H1 (cell line): ENCODE measurements around the gene ELFN1. TPM values are rescaled to one million over a fixed set of nuclear protein-coding genes. Genes with fewer than 3 reads are reported as not detected.

Experiments used
- CTCF ChIA-PET: fragments of 300-600 bp; sonication (Branson Sonifier 250); formaldehyde crosslinking; loops from one replicate; lab custom pipeline; 2021; ENCODE audit not compliant: partially characterized antibody; lab: Charles Lee
- POLR2A ChIA-PET: fragments of 300-600 bp; sonication (Branson Sonifier 250); formaldehyde crosslinking; loops from one replicate; lab custom pipeline; 2021; ENCODE audit warnings: inconsistent platforms; ENCODE audit not compliant: partially characterized antibody; lab: Charles Lee
- DNase-seq, 2 experiments: peaks; one replicate each; pipeline versions ENCODE4 v3.0.0 to v3.0.0-alpha.2; 2010 to 2022; ENCODE audit warnings: low spot score in 2 of 2, low read depth in 1 of 2, mixed read lengths in 1 of 2
- FAIRE-seq: peaks from 2 replicates; lab custom pipeline; 2011; peaks lifted over from hg19 to GRCh38; lab: Jason Lieb, UNC
- H2AFZ ChIP-seq: 2 replicates; pipeline ENCODE4 v1.8.1; 2012; ENCODE audit warnings: low read length, inconsistent platforms
- H2AK5ac ChIP-seq: 2 replicates; pipeline ENCODE4 v1.6.1; 2013; ENCODE audit warnings: low read depth, low read length
- H2BK120ac ChIP-seq: replicated peaks from 2 replicates; pipeline ENCODE3; 2013; ENCODE audit warnings: low read depth, low read length, inconsistent platforms
- H2BK12ac ChIP-seq: 2 replicates; pipeline ENCODE4 v1.6.1; 2013; ENCODE audit warnings: low read depth, low read length
- H2BK15ac ChIP-seq: 2 replicates; pipeline ENCODE4 v1.6.1; 2013; ENCODE audit warnings: low read length
- H2BK20ac ChIP-seq: 2 replicates; pipeline ENCODE4 v1.6.1; 2013; ENCODE audit warnings: low read length
- H2BK5ac ChIP-seq: 2 replicates; pipeline ENCODE4 v1.6.1; 2013; ENCODE audit warnings: low read depth, low read length
- H3K14ac ChIP-seq: 2 replicates; pipeline ENCODE4 v1.6.1; 2013; ENCODE audit warnings: inconsistent platforms; ENCODE audit not compliant: insufficient read length
- H3K18ac ChIP-seq: 2 replicates; pipeline ENCODE4 v1.6.1; 2013; ENCODE audit warnings: low read length; ENCODE audit errors: extremely low read depth
- H3K23ac ChIP-seq: 2 replicates; pipeline ENCODE4 v1.6.1; 2013; ENCODE audit warnings: inconsistent platforms; ENCODE audit not compliant: insufficient read length
- H3K23me2 ChIP-seq: 2 replicates; pipeline ENCODE4 v1.6.1; 2013; ENCODE audit warnings: low read depth, low read length
- H3K27ac ChIP-seq: 2 replicates; pipeline ENCODE4 v1.6.1; 2011; ENCODE audit warnings: low read depth, low read length, inconsistent platforms
- H3K27me3 ChIP-seq, 4 experiments: replicated peaks in 1 of 4; 1 replicate in 1 of 4; 2 replicates in 3 of 4; pipeline versions ENCODE4 v1.6.1 to v1.8.1; 2011 to 2013; ENCODE audit warnings: low read length in 3 of 4, mild to moderate bottlenecking in 3 of 4, inconsistent platforms in 2 of 4, mixed read lengths in 2 of 4, moderate library complexity in 1 of 4; ENCODE audit not compliant: control insufficient read depth in 3 of 4, insufficient read depth in 3 of 4; ENCODE audit errors: extremely low read depth in 1 of 4
- H3K36me3 ChIP-seq, 4 experiments: 2 replicates each; pipeline versions ENCODE4 v1.6.1 to v1.8.1; 2011 to 2013; ENCODE audit warnings: mild to moderate bottlenecking in 4 of 4, low read length in 3 of 4, moderate library complexity in 2 of 4, control low read depth in 1 of 4, inconsistent platforms in 1 of 4; ENCODE audit not compliant: insufficient read depth in 4 of 4, control insufficient read depth in 2 of 4
- H3K4ac ChIP-seq: replicated peaks from 2 replicates; pipeline ENCODE3; 2013; ENCODE audit warnings: low read length, low read depth, mixed read lengths, inconsistent platforms; ENCODE audit not compliant: insufficient read length
- H3K4me1 ChIP-seq, 4 experiments: replicated peaks in 1 of 4; 1 replicate in 1 of 4; 2 replicates in 3 of 4; pipeline versions ENCODE4 v1.6.1 to v1.8.1; 2011 to 2013; ENCODE audit warnings: low read length in 3 of 4, inconsistent platforms in 2 of 4, mixed read lengths in 1 of 4; ENCODE audit not compliant: insufficient read depth in 4 of 4, control insufficient read depth in 3 of 4
- H3K4me2 ChIP-seq, 2 experiments: 2 replicates each; pipeline versions ENCODE4 v1.6.1 to v1.8.1; 2011 to 2013; ENCODE audit warnings: low read depth in 2 of 2, low read length in 2 of 2, control low read depth in 1 of 2, inconsistent platforms in 1 of 2, mild to moderate bottlenecking in 1 of 2; ENCODE audit not compliant: insufficient read depth in 1 of 2
- H3K4me3 ChIP-seq, 4 experiments: fragments of 200-600, 300-600 bp in 1 of 4; sonication (generic), shearing (Covaris generic), sonication (Bioruptor Twin) in 1 of 4; 2 replicates each; pipeline versions ENCODE4 v1.5.1 to v1.8.1; 2011 to 2016; ENCODE audit warnings: low read length in 4 of 4, low read depth in 3 of 4, control low read depth in 2 of 4, inconsistent platforms in 2 of 4, mild to moderate bottlenecking in 2 of 4, mixed read lengths in 1 of 4, moderate library complexity in 1 of 4; ENCODE audit not compliant: insufficient read depth in 2 of 4; ENCODE audit errors: extremely low read depth in 1 of 4
- H3K56ac ChIP-seq: replicated peaks from 2 replicates; pipeline ENCODE3; 2013; ENCODE audit warnings: low read depth, mild to moderate bottlenecking, mixed read lengths, low read length, inconsistent platforms; ENCODE audit not compliant: insufficient read length
- H3K79me1 ChIP-seq: 2 replicates; pipeline ENCODE4 v1.6.1; 2013; ENCODE audit warnings: low read depth, low read length, control low read depth
- H3K79me2 ChIP-seq, 2 experiments: 2 replicates each; pipeline versions ENCODE4 v1.6.1 to v1.8.1; 2012 to 2013; ENCODE audit warnings: low read length in 2 of 2, mild to moderate bottlenecking in 2 of 2, inconsistent platforms in 1 of 2; ENCODE audit not compliant: insufficient read depth in 2 of 2, control insufficient read depth in 1 of 2
- H3K9ac ChIP-seq, 4 experiments: replicated peaks in 1 of 4; 1 replicate in 1 of 4; 2 replicates in 3 of 4; pipeline versions ENCODE4 v1.6.1 to v1.8.1; 2011 to 2013; ENCODE audit warnings: low read depth in 3 of 4, low read length in 3 of 4, control low read depth in 2 of 4, mild to moderate bottlenecking in 2 of 4, moderate library complexity in 2 of 4, inconsistent platforms in 1 of 4; ENCODE audit errors: extremely low read depth in 1 of 4
- H3K9me3 ChIP-seq, 2 experiments: 2 replicates each; pipeline versions ENCODE4 v1.6.1 to v1.8.1; 2012 to 2013; ENCODE audit warnings: mild to moderate bottlenecking in 2 of 2, moderate library complexity in 2 of 2, control low read depth in 1 of 2, inconsistent platforms in 1 of 2, low read depth in 1 of 2, low read length in 1 of 2, mixed read lengths in 1 of 2; ENCODE audit not compliant: insufficient read depth in 2 of 2
- H4K20me1 ChIP-seq, 2 experiments: replicated peaks in 1 of 2; 2 replicates each; pipeline versions ENCODE3 to v1.8.1; 2011 to 2013; ENCODE audit warnings: inconsistent platforms in 2 of 2, low read length in 2 of 2, mild to moderate bottlenecking in 1 of 2; ENCODE audit not compliant: insufficient read depth in 2 of 2, control insufficient read depth in 1 of 2
- H4K5ac ChIP-seq: 2 replicates; pipeline ENCODE4 v1.6.1; 2013; ENCODE audit warnings: low read length, low read depth, mixed read lengths, inconsistent platforms; ENCODE audit not compliant: insufficient read length
- H4K8ac ChIP-seq: 2 replicates; pipeline ENCODE4 v1.8.0; 2013; ENCODE audit warnings: mild to moderate bottlenecking, moderate library complexity, low read length, inconsistent platforms; ENCODE audit not compliant: insufficient read depth; ENCODE audit errors: extremely low read depth
- H4K91ac ChIP-seq: replicated peaks from 2 replicates; pipeline ENCODE3; 2013; ENCODE audit warnings: low read length, mixed read lengths, inconsistent platforms; ENCODE audit not compliant: insufficient read length
- BCL11A ChIP-seq, 2 experiments: IDR thresholded peaks; one replicate each; pipeline ENCODE4 v1.6.1; 2011; ENCODE audit warnings: low read depth in 2 of 2, low read length in 2 of 2, mild to moderate bottlenecking in 2 of 2
- CBX8 ChIP-seq: fragments of 300-800, 300-1000 bp; sonication (generic); IDR thresholded peaks from 2 replicates; pipeline ENCODE4 v1.7.1; 2016; ENCODE audit warnings: low read depth, low read length, borderline replicate concordance
- CHD2 ChIP-seq: IDR thresholded peaks from 2 replicates; pipeline ENCODE4 v1.6.1; 2012; ENCODE audit warnings: low read length, improper control_type of control experiment
- CTBP2 ChIP-seq: IDR thresholded peaks from 2 replicates; pipeline ENCODE4 v1.7.0; 2011; ENCODE audit warnings: borderline replicate concordance, mild to moderate bottlenecking, moderate library complexity, mixed read lengths, low read length; ENCODE audit not compliant: insufficient read depth, insufficient read length
- POLR2A ChIP-seq, 2 experiments: IDR thresholded peaks; 1 replicate in 1 of 2; 2 replicates in 1 of 2; pipeline ENCODE4 v1.6.1; 2011; ENCODE audit warnings: low read depth in 2 of 2, low read length in 2 of 2, mild to moderate bottlenecking in 2 of 2; ENCODE audit errors: control extremely low read depth in 1 of 2
- RFX5 ChIP-seq: IDR thresholded peaks from 2 replicates; pipeline ENCODE4 v1.6.1; 2011; ENCODE audit warnings: low read depth, low read length, improper control_type of control experiment, borderline replicate concordance
- RXRA ChIP-seq: IDR thresholded peaks from 2 replicates; pipeline ENCODE4 v1.6.1; 2011; ENCODE audit warnings: low read depth, mild to moderate bottlenecking, low read length, moderate library complexity; ENCODE audit not compliant: insufficient read depth
- YY1 ChIP-seq: IDR thresholded peaks from 2 replicates; pipeline ENCODE4 v1.6.1; 2011; ENCODE audit warnings: low read depth, mild to moderate bottlenecking, low read length
- WGBS, 2 experiments: shearing (Covaris generic) in 1 of 2; methylation state at CpG; one replicate each; pipeline versions ENCODE4 v1.1.6 to v1.1.7; 2013 to 2015; ENCODE audit warnings: low lambda C conversion rate in 2 of 2, mixed read lengths in 2 of 2, inconsistent platforms in 1 of 2, low coverage in 1 of 2, missing lambda C conversion rate in 1 of 2; ENCODE audit not compliant: insufficient replicate concordance in 2 of 2, insufficient coverage in 1 of 2, insufficient read length in 1 of 2; ENCODE audit errors: extremely low coverage in 1 of 2, missing lambda C conversion rate in 1 of 2; 5-methylcytosine and 5-hydroxymethylcytosine counted together
- polyA plus RNA-seq, 7 experiments: library from polyadenylated mRNA; depleted of rRNA in 3 of 7; stranded (reverse) in 5 of 7; unstranded in 2 of 7; fragments of >200 nt in 5 of 7; fragments of 200-250 nt in 2 of 7; gene quantifications; 1 replicate in 5 of 7; 2 replicates in 1 of 7; 4 replicates in 1 of 7; pipeline versions ENCODE4 v1.2.1 to v1.2.3, GENCODE V29; 2011 to 2013; ENCODE audit warnings: missing spikeins in 2 of 7, mixed read lengths in 2 of 7
- total RNA-seq: library from RNA; stranded (reverse); fragmentation: NEBNext Ultra II Directional; extraction: Animal tissue kit (Norgen Biotek cat#: 25700); gene quantifications from 2 replicates; pipeline ENCODE4 v1.2.1, GENCODE V29; 2021
- TF ChIP-seq, protein P1 (sequence below), 3 experiments: IDR thresholded peaks; 1 replicate in 2 of 3; 2 replicates in 1 of 3; pipeline versions ENCODE4 v1.5.1 to v1.6.1; 2011; ENCODE audit warnings: low read length in 3 of 3, mild to moderate bottlenecking in 3 of 3, inconsistent platforms in 2 of 3, low read depth in 1 of 3, moderate library complexity in 1 of 3; ENCODE audit not compliant: insufficient read depth in 1 of 3; ENCODE audit errors: control extremely low read depth in 1 of 3
- TF ChIP-seq, protein P2 (sequence below): IDR thresholded peaks from 2 replicates; pipeline ENCODE4 v1.6.1; 2012; ENCODE audit warnings: inconsistent platforms

Gene ELFN1
- total and polyA plus RNA-seq, 2 of the 8 experiments (the other 6 are each of a cell fraction or from before 2014, with no cell fraction given): 2.0 to 4.5 TPM

DNA sequence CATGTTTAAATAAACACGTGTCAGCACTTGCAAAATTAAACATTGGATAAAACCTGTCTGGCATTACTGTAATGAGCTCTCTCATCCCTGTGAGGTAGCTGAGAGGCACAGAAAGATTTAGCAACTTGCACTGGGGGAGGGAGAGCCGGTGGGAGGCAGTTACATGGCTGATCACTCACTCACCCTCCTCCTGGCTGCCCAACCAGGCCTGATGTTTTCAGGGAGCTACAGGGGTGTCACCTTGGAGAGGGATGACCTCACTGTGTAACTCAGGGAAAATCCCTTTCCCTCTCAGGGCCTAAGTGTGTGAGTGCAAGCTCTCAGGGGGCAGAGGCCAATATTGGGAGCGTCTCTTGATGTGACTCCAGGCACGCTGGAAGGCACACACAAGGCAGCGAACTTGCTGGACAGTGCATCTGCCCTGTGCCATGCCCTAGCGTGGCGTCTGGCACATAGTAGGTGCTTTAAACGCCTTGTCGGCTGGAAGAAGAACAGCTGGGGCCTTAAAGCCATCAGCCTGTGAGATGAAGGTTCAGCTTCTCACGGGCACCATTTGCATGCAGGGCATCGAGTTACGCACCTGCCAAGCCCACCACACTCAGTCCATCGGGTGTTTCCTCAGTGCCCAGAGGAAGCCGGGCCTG, 51.1 kb downstream of the ELFN1 start:
- no peak overlapping the region for H3K23ac ChIP-seq
- H3K27me3 ChIP-seq: no peaks in the 10 kb centered on the region
- no peak overlapping the region for H2AFZ ChIP-seq
- H2BK5ac ChIP-seq: no peak overlapping the region
- H2BK15ac ChIP-seq: no peak overlapping the region
- no peak overlapping the region for H3K9ac ChIP-seq
- no peak overlapping the region for H2BK120ac ChIP-seq
- CTCF ChIA-PET: interaction anchor here (0.8 to 2.1 kb wide), 3 partner anchors 9 to 38 kb away, joined by 3 to 12 read pairs (median 8); no protein-coding TSS in a partner anchor
- no peaks in the 10 kb centered on the region for H4K20me1 ChIP-seq
- H3K79me2 ChIP-seq: no peaks in the 10 kb centered on the region
- H3K23me2 ChIP-seq: no peaks in the 10 kb centered on the region; the same call in 1 of the 2 replicates
- H3K4me2 ChIP-seq: no peak overlapping the region
- H4K91ac ChIP-seq: no peak overlapping the region
- H3K4me3 ChIP-seq: no peak overlapping the region
- no peak overlapping the region for H3K56ac ChIP-seq
- 76% methylated on average over 14 of the region's 14 CpGs; no CpG with 5 or more reads in 1 of the 2 experiments for WGBS, 2 experiments
- no peak overlapping the region for H3K4ac ChIP-seq
- H2BK20ac ChIP-seq: peak overlapping the region; percentile 61; the same call in 1 of the 2 replicates
- no peak overlapping the region for H4K5ac ChIP-seq
- FAIRE-seq: no peak
- POLR2A ChIA-PET: no interaction called here
- H3K36me3 ChIP-seq: no peaks in the 10 kb centered on the region
- H3K27ac ChIP-seq: no peak overlapping the region
- no peaks in the 10 kb centered on the region; a peak in 1 of 4 replicates for H3K9me3 ChIP-seq
- peaks cover 0 to 29% (median 18%) of the 10 kb centered on the region in 4 experiments; a peak in 6 of 7 replicates for H3K4me1 ChIP-seq
- H3K14ac ChIP-seq: no peak overlapping the region
- H2BK12ac ChIP-seq: 0 out of 2 replicates have a peak overlapping the region, but pooled peaks have one; percentile 17
- no peak overlapping the region for H2AK5ac ChIP-seq
- no peak for TF ChIP-seq RXRA
- TF ChIP-seq YY1: no peak
- no peak for TF ChIP-seq CHD2
- TF ChIP-seq BCL11A (IDR thresholded peaks at IDR 0.05; ENCODE audit: low read depth in 2 of 2, low read length in 2 of 2): no peak
- TF ChIP-seq, protein P1, sequence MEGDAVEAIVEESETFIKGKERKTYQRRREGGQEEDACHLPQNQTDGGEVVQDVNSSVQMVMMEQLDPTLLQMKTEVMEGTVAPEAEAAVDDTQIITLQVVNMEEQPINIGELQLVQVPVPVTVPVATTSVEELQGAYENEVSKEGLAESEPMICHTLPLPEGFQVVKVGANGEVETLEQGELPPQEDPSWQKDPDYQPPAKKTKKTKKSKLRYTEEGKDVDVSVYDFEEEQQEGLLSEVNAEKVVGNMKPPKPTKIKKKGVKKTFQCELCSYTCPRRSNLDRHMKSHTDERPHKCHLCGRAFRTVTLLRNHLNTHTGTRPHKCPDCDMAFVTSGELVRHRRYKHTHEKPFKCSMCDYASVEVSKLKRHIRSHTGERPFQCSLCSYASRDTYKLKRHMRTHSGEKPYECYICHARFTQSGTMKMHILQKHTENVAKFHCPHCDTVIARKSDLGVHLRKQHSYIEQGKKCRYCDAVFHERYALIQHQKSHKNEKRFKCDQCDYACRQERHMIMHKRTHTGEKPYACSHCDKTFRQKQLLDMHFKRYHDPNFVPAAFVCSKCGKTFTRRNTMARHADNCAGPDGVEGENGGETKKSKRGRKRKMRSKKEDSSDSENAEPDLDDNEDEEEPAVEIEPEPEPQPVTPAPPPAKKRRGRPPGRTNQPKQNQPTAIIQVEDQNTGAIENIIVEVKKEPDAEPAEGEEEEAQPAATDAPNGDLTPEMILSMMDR (IDR thresholded peaks at IDR 0.05; ENCODE audit: control extremely low read depth in 1 of 3, insufficient read depth in 1 of 3, low read depth in 1 of 3, low read length in 3 of 3): no peak
- TF ChIP-seq, protein P2, sequence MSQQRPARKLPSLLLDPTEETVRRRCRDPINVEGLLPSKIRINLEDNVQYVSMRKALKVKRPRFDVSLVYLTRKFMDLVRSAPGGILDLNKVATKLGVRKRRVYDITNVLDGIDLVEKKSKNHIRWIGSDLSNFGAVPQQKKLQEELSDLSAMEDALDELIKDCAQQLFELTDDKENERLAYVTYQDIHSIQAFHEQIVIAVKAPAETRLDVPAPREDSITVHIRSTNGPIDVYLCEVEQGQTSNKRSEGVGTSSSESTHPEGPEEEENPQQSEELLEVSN: no peak
- TF ChIP-seq CTBP2: no peak
- TF ChIP-seq CBX8: no peak
- no peak for TF ChIP-seq RFX5
- no peak for TF ChIP-seq POLR2A (IDR thresholded peaks at IDR 0.05; ENCODE audit: control extremely low read depth in 1 of 2, low read depth in 2 of 2, low read length in 2 of 2)
- no peak overlapping the region for H3K18ac ChIP-seq
- H4K8ac ChIP-seq: no peak overlapping the region
- no peak for DNase-seq
- peaks cover 2% of the 10 kb centered on the region; the same call in 1 of the 2 replicates for H3K79me1 ChIP-seq
